Heart left ventricle (tissue), 16 donors: ENCODE data around the gene NAPG. TPM values are rescaled to one million over a fixed set of nuclear protein-coding genes. Genes with fewer than 3 reads are reported as not detected.

Experiments
- ATAC-seq, 4 donors: fragments of 200-7000 bp; cut with Tn5 transposase; one replicate each; pipeline ENCODE4 v1.9.1; 2020 to 2022; ENCODE audit warnings: moderate library complexity in 4 of 4, mild to moderate bottlenecking in 3 of 4, moderate number of reproducible peaks in 1 of 4
- DNase-seq, 5 donors: peaks; one replicate each; pipeline ENCODE4 v3.0.0-alpha.2; 2020
- H3K27ac ChIP-seq, 12 donors: fragments of 200-600 bp; sonication (generic) in 4 of 12; one replicate each; pipeline versions ENCODE4 v1.5.0 to v1.8.0; 2016 to 2022; ENCODE audit warnings: mild to moderate bottlenecking in 2 of 12
- H3K27me3 ChIP-seq, 9 donors: fragments of 200-600 bp; sonication (generic) in 2 of 9; one replicate each; pipeline versions ENCODE4 v1.5.1 to v1.8.0; 2016 to 2022; ENCODE audit warnings: mild to moderate bottlenecking in 3 of 9
- H3K36me3 ChIP-seq, 9 donors: fragments of 200-600 bp; sonication (generic) in 2 of 9; one replicate each; pipeline versions ENCODE4 v1.5.0 to v1.8.0; 2018 to 2022; ENCODE audit warnings: mild to moderate bottlenecking in 2 of 9
- H3K4me1 ChIP-seq, 12 donors: fragments of 200-600 bp; sonication (generic) in 4 of 12; one replicate each; pipeline versions ENCODE4 v1.5.0 to v1.8.0; 2016 to 2022; ENCODE audit warnings: mild to moderate bottlenecking in 3 of 12
- H3K4me3 ChIP-seq, 12 donors: fragments of 200-600 bp; sonication (generic) in 4 of 12; one replicate each; pipeline versions ENCODE4 v1.5.0 to v1.8.0; 2017 to 2022; ENCODE audit warnings: mild to moderate bottlenecking in 9 of 12, moderate library complexity in 4 of 12
- H3K9me3 ChIP-seq, 12 donors: fragments of 200-600 bp; sonication (generic) in 4 of 12; one replicate each; pipeline versions ENCODE4 v1.5.0 to v1.8.0; 2016 to 2022; ENCODE audit warnings: mild to moderate bottlenecking in 1 of 12
- POLR2A ChIP-seq, 2 donors: fragments of 450-650 bp; IDR thresholded peaks; one replicate each; pipeline ENCODE4 v1.6.1; 2017; ENCODE audit warnings: antibody characterized with exemption in 2 of 2, mild to moderate bottlenecking in 2 of 2, moderate library complexity in 2 of 2
- WGBS, 4 donors: extraction: QIAGEN DNeasy Blood & Tissue Kit in 2 of 4; methylation state at CpG; one replicate each; pipeline versions ENCODE4 v1.1.5 to v1.1.7; 2013 to 2018; 5-methylcytosine and 5-hydroxymethylcytosine counted together
- intact Hi-C, 10 donors: fragments of 100-400 bp; cut with DNase I; formaldehyde crosslinking; loops; one replicate each; pipeline versions ENCODE4 v1.11.1 to v1.14.2; 2022
- polyA plus RNA-seq, 2 donors: library from polyadenylated mRNA; stranded (reverse); fragments of 200-250 nt; gene quantifications; one replicate each; pipeline ENCODE4 v1.2.3, GENCODE V29; 2013
- total RNA-seq, 9 donors: library from RNA; depleted of rRNA in 2 of 9; stranded (reverse); fragments of >200 nt in 2 of 9; fragmentation: NEBNext Ultra II Directional in 3 of 9; extraction: Animal tissue kit (Norgen Biotek cat#: 25700) in 3 of 9; gene quantifications; one replicate each; pipeline versions ENCODE4 v1.1.0 to v1.2.4, GENCODE V29; 2016 to 2023
- TF ChIP-seq, protein P1 (sequence below), 12 donors: fragments of 200-600 bp; sonication (generic) in 4 of 12; IDR thresholded peaks; one replicate each; pipeline versions ENCODE4 v1.5.0 to v1.8.0; 2018 to 2022; ENCODE audit warnings: antibody characterized with exemption in 12 of 12, mild to moderate bottlenecking in 5 of 12
- donor health status: ischemic (EF 13 %, LVEDD 7.1; RV severe dilation, severe dysfunction).
- donor health status: healthy with polysubstance abuse.
- donor health status: DM: no; HTN: yes; CAD: no.
- donor health status: DM: no; HTN: no; CAD: no.
- donor health status: ischemic (EF 25% LVEDD 6.9; RV normal size, moderate dysfunction).
- donor health status: ischemic (EF 25% LVEDD 5.7; RV mildly dilated, moderate dysfunction).
- donor health status: healthy.
- donor health status: DM: yes; HTN: yes; CAD: no.
- donor health status: ischemic (EF 35%, LVEDD 5.7; RV mildly dilated, moderate dysfunction).
- donor health status: nonischemic (EF 11% LVEDD 7.7; RV severe dilation, severe dysfunction).
- donor health status: DM: yes; HTN: yes; CAD: no.
- donor health status: PGD.
- donor health status: ischemic (EF 29% LVEDD 5.4; RV normal size, mild dysfunction).
- donor health status: nonischemic (EF 23%, LVEDD 6.1; RV moderate dilation, normal function).

NAPG gene
- total and polyA plus RNA-seq, 11 donors: 12.7 to 46.3 (median 34.5) TPM

DNA sequence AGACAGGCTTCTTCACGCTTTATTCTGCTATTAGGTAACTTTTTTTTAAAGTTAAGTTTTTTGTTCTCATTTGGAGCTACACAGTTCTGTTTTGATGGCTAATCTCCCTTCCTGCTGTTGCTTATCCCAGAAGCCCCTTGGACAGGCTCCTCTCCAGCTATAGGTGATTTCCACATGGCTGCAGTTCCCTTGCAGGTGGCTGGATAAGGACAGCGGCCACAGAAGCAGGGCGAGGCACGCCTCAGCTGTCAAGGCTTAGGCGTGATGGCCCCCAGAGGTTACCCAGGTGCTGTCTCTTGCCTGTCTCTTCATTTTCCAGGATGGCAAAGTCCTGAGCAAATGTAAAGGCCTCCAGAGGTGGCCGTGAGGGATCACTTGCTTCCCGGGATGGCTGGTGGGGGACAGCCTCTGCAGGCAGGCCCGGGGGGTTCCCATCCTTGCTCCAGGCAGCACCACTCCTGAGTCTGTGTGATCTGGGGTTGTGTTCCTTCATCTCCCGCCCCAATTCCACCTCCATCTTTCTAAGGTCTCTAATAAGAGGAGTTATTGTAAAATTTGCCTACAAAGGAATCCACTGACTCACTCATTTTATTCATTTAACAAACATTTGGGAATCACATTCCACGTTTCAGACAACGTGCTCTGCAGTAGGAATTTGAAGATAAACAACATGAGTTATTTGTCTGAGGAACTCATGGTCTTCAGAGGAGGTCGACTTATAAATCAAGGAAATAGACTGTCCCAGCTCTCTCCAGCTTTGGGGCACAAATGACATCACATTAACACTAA lies 53.4 kb downstream of the NAPG start:
- TF ChIP-seq, protein P1, sequence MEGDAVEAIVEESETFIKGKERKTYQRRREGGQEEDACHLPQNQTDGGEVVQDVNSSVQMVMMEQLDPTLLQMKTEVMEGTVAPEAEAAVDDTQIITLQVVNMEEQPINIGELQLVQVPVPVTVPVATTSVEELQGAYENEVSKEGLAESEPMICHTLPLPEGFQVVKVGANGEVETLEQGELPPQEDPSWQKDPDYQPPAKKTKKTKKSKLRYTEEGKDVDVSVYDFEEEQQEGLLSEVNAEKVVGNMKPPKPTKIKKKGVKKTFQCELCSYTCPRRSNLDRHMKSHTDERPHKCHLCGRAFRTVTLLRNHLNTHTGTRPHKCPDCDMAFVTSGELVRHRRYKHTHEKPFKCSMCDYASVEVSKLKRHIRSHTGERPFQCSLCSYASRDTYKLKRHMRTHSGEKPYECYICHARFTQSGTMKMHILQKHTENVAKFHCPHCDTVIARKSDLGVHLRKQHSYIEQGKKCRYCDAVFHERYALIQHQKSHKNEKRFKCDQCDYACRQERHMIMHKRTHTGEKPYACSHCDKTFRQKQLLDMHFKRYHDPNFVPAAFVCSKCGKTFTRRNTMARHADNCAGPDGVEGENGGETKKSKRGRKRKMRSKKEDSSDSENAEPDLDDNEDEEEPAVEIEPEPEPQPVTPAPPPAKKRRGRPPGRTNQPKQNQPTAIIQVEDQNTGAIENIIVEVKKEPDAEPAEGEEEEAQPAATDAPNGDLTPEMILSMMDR (IDR thresholded peaks at IDR 0.05): no peak
- TF ChIP-seq POLR2A (IDR thresholded peaks at IDR 0.05): no peak
- WGBS, 4 donors: 82 to 85% (median 82%) methylated on average over 12 of the region's 12 CpGs
- Histone ChIP-seq H3K27ac (no peak overlapping the region), H3K4me3 (no peak overlapping the region), H3K27me3 (no peaks in the 10 kb centered on the region), H3K9me3 (peaks cover 0 to 5% (median 0%) of the 10 kb centered on the region in 12 donors), H3K4me1 (no peaks in the 10 kb centered on the region), H3K36me3 (no peaks in the 10 kb centered on the region)
- no peak for ATAC-seq
- DNase-seq: no peak
- intact Hi-C loops: no loop called here

DNA sequence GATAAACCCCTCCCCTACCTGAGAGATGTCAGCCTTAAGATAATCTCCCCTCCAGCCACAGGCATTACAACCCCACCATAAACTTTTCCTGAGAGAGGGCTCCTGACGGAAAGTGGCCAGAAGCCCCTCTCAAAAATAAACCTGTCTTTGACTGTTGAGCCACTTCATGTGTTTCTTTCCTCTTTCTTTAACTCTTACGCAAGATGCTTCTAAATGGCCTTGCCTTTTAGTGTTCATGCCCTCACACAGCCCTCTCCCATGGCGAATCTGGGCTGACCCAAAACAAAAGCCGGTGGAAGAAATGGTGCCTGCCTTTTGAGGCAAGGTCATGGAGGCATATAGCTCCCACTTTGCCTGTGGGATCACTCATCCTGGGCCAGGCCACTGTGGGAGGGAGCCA lies 54.4 kb downstream of the NAPG start:
- Histone ChIP-seq H3K4me3 (no peak overlapping the region), H3K4me1 (no peaks in the 10 kb centered on the region), H3K36me3 (no peaks in the 10 kb centered on the region), H3K27ac (no peak overlapping the region), H3K9me3 (peaks cover 0 to 5% (median 0%) of the 10 kb centered on the region in 12 donors), H3K27me3 (no peaks in the 10 kb centered on the region)
- 94 to 98% (median 95%) methylated on average over 4 of the region's 4 CpGs for WGBS, 4 donors
- no peak for ATAC-seq
- TF ChIP-seq, protein P1 (IDR thresholded peaks at IDR 0.05): no peak
- no peak for TF ChIP-seq POLR2A (IDR thresholded peaks at IDR 0.05)
- no peak for DNase-seq
- intact Hi-C loops: no loop called here

DNA sequence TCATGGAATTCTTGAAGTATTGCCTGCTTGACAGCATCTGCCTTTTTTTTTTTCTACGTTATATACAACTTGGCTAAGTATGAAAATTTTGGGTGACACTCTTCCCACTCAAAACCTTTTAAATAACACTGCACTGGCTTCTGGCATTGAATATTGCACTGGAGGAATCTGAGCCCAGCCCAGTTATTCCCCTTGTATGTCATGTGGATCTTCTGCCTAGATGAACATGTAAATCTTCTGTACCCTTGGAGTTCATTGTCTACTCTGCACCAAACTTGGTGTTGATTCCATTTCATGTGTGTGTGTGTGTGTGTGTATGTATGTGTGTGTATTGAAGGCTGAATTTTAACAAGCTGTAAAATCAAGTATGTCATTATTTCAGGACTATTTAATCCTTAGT lies 59.4 kb downstream of the NAPG start:
- Histone ChIP-seq H3K27ac (no peak overlapping the region), H3K4me3 (no peak overlapping the region), H3K9me3 (peaks cover 0 to 4% (median 0%) of the 10 kb centered on the region in 12 donors), H3K4me1 (no peaks in the 10 kb centered on the region), H3K27me3 (no peaks in the 10 kb centered on the region), H3K36me3 (no peaks in the 10 kb centered on the region)
- whole genome bisulfite sequencing, 4 donors: 75 to 88% (median 87%) methylated on average over 1 of the region's 1 CpG
- intact Hi-C loops: no loop called here
- no peak for TF ChIP-seq POLR2A (IDR thresholded peaks at IDR 0.05)
- TF ChIP-seq, protein P1 (IDR thresholded peaks at IDR 0.05): no peak
- ATAC-seq (no peak), DNase-seq (no peak)

DNA sequence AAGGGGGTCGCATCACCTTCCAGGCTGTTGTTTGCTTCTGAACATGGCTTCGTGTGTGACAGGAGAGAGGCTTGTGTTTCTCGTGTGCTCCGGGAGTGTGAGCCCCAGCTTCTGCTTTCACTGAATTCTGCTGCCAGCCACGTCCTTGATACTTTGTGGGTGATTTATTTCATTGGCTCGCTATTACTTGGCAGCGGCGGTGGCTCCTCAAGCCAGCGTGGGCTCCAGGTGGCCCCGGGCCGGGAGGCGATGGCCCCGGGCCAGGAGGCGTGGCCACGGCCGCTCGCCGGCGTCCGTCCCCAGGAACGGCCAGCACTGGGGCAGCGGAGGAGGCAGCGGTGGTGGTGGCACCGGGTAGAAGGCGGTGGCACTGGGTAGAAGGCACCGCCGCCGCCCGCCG lies 63.1 kb downstream of the NAPG start:
- no peak for ATAC-seq
- no peak for TF ChIP-seq POLR2A (IDR thresholded peaks at IDR 0.05)
- TF ChIP-seq, protein P1 (IDR thresholded peaks at IDR 0.05): no peak
- WGBS, 4 donors: 94 to 95% (median 94%) methylated on average over 27 to 30 of the region's 30 CpGs

More for the DNA sequence above, 63.1 kb downstream of the NAPG start:
- Histone ChIP-seq H3K9me3 (no peaks in the 10 kb centered on the region), H3K36me3 (no peaks in the 10 kb centered on the region), H3K27ac (no peak overlapping the region), H3K27me3 (no peaks in the 10 kb centered on the region), H3K4me1 (peaks cover 0 to 16% (median 0%) of the 10 kb centered on the region in 12 donors), H3K4me3 (no peak overlapping the region)
- DNase-seq: no peak
- intact Hi-C loops: no loop called here
